NT2/D1 (cell line): ENCODE measurements around the gene VPS37C.

Source experiments
- DNase-seq: peaks from one replicate; pipeline ENCODE4 v3.0.0-alpha.2; 2011; ENCODE audit warnings: low read depth, low spot score
- H3K27me3 ChIP-seq: 2 replicates; pipeline ENCODE4 v1.6.0; 2011; ENCODE audit warnings: mild to moderate bottlenecking; ENCODE audit not compliant: insufficient read length, insufficient read depth
- H3K36me3 ChIP-seq: 2 replicates; pipeline ENCODE4 v1.6.1; 2011; ENCODE audit warnings: mild to moderate bottlenecking, low read length, mixed read lengths; ENCODE audit not compliant: insufficient read depth, insufficient read length
- H3K4me1 ChIP-seq: 2 replicates; pipeline ENCODE4 v1.5.1; 2011; ENCODE audit not compliant: insufficient read depth, insufficient read length
- H3K4me3 ChIP-seq: 2 replicates; pipeline ENCODE4 v1.5.1; 2011; ENCODE audit warnings: low read depth; ENCODE audit not compliant: insufficient read length
- H3K9ac ChIP-seq: 2 replicates; pipeline ENCODE4 v1.6.0; 2011; ENCODE audit warnings: low read depth; ENCODE audit not compliant: insufficient read length
- H3K9me3 ChIP-seq: 2 replicates; pipeline ENCODE4 v1.5.1; 2011; ENCODE audit warnings: mild to moderate bottlenecking, low read length; ENCODE audit not compliant: insufficient read depth
- SUZ12 ChIP-seq: IDR thresholded peaks from 2 replicates; pipeline ENCODE4 v1.6.1; 2011; ENCODE audit not compliant: insufficient read length, insufficient read depth; ENCODE audit errors: extremely low read depth
- YY1 ChIP-seq: IDR thresholded peaks from 2 replicates; pipeline ENCODE4 v1.6.1; 2011; ENCODE audit not compliant: insufficient read length, insufficient read depth
- ZNF274 ChIP-seq: IDR thresholded peaks from 2 replicates; pipeline ENCODE4 v1.6.1; 2011; ENCODE audit warnings: mild to moderate bottlenecking, low read depth, low read length

VPS37C gene

GRCh38 chr11:61129639-61130523 is 31.3 kb downstream of the VPS37C start:
- peak; percentile 92 for DNase-seq
- no peak overlapping the region for H3K4me3 ChIP-seq
- no peaks in the 10 kb centered on the region for H3K9me3 ChIP-seq
- H3K27me3 ChIP-seq: no peaks in the 10 kb centered on the region
- peaks cover 30% of the 10 kb centered on the region for H3K36me3 ChIP-seq
- peak overlapping the region; percentile 58 for H3K9ac ChIP-seq
- TF ChIP-seq ZNF274 (no peak), SUZ12 (no peak), YY1 (no peak)
- H3K4me1 ChIP-seq: peaks cover 24% of the 10 kb centered on the region

GRCh38 chr11:61128947-61129638 is 32.1 kb downstream of the VPS37C start:
- H3K9ac ChIP-seq: peak overlapping the region; percentile 58
- no peak overlapping the region for H3K4me3 ChIP-seq
- TF ChIP-seq YY1 (no peak), ZNF274 (no peak), SUZ12 (no peak)
- H3K27me3 ChIP-seq: no peaks in the 10 kb centered on the region
- H3K36me3 ChIP-seq: peaks cover 27% of the 10 kb centered on the region
- DNase-seq: no peak
- peaks cover 21% of the 10 kb centered on the region for H3K4me1 ChIP-seq
- no peaks in the 10 kb centered on the region for H3K9me3 ChIP-seq

GRCh38 chr11:61127991-61128390 is 33.2 kb downstream of the VPS37C start:
- Histone ChIP-seq H3K9me3 (no peaks in the 10 kb centered on the region), H3K4me1 (peaks cover 20% of the 10 kb centered on the region), H3K27me3 (no peaks in the 10 kb centered on the region), H3K36me3 (peaks cover 16% of the 10 kb centered on the region), H3K9ac (no peak overlapping the region), H3K4me3 (no peak overlapping the region)
- TF ChIP-seq SUZ12 (no peak), ZNF274 (no peak), YY1 (no peak)
- DNase-seq: no peak

- H3K36me3 ChIP-seq: peaks cover 5% of the 10 kb centered on the region
- TF ChIP-seq SUZ12: no peak
- no peak for TF ChIP-seq YY1
- no peak for TF ChIP-seq ZNF274
- no peaks in the 10 kb centered on the region for H3K27me3 ChIP-seq
- H3K4me3 ChIP-seq: no peak overlapping the region
- H3K9ac ChIP-seq: no peak overlapping the region
- H3K4me1 ChIP-seq: peaks cover 23% of the 10 kb centered on the region
- no peaks in the 10 kb centered on the region for H3K9me3 ChIP-seq
- DNase-seq: no peak
These were observed 35.0 kb downstream of the VPS37C start for GRCh38 chr11:61126256-61126655.

GRCh38 chr11:61125310-61125684 is 35.9 kb downstream of the VPS37C start:
- TF ChIP-seq YY1 (no peak), SUZ12 (no peak), ZNF274 (no peak)
- Histone ChIP-seq H3K4me1 (peaks cover 28% of the 10 kb centered on the region), H3K4me3 (no peak overlapping the region), H3K36me3 (no peaks in the 10 kb centered on the region), H3K27me3 (no peaks in the 10 kb centered on the region), H3K9ac (no peak overlapping the region), H3K9me3 (no peaks in the 10 kb centered on the region)
- no peak for DNase-seq

DNA sequence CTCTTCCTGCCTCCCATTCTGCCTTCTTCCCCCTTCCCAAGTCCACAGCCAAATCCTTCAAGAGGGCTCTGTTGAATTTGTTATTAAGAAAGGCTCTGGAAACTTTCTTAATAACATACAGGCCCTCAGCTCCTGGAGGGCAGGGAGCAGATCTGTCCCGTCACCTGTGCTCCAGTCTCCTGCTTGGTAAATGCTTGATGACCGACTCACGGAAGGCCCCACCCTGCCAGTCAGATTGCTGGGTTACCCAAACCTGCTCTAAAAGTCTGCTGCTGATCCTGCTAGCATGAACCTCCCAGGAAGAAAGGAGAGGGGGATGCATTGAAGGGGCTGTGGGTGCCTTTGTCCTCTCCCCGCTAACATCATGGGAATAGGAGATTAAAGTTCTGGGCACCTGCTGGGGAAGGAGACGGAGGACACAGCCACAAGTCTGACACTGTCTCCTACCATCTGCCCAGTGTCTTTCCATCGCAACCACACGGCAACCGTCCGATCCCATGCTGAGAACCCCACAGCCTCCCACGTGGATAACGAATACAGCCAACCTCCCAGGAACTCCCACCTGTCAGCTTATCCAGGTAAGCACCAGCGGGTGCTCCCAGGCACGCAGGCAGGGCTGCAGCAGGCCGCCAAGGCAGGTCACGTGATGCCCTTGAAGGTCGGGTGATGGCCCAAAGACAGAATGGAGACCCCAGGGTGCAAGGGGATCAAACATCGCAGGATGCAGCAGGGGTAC is 36.5 kb downstream of the VPS37C start:
- TF ChIP-seq ZNF274: no peak
- no peak for TF ChIP-seq YY1
- no peak for TF ChIP-seq SUZ12
- Histone ChIP-seq H3K9ac (no peak overlapping the region), H3K27me3 (no peaks in the 10 kb centered on the region), H3K36me3 (no peaks in the 10 kb centered on the region), H3K4me3 (no peak overlapping the region), H3K9me3 (no peaks in the 10 kb centered on the region), H3K4me1 (peaks cover 24% of the 10 kb centered on the region)
- no peak for DNase-seq

DNA sequence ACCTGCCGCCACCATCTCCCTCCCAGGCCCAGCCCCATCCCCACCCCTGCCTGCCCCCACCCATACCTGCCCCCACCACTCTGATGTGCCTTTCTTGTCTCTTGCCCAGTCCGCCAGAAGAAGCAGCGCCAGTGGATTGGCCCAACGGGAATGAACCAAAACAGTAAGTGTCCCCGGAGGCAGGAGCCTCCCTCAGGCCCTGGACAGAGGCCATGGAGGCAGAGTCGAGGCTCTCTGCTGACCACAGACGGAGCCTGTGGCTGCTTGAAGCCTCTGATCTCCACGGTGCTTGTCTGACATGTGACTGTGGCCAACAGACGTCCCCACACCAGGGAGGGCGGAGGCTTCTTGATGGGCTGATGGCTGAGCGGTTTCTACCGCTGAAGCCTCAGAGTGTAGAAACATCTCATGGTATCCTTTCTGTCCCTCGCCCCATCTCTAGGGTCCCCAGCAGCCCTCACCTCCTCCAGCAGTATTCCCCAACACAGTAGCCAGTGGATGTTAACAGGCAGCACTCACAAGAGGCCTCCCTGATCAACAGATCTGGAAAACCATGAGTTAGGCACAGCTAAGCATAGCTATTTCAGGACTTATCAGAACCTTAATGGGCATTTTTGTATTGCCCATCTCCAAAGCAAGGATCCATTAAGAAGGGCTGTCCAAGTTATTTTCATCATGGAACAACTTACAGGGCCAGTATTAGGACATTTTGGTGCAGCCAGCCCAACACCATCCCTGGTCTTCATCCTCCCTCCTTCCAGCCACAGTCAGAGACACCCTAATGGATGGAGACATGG is 37.3 kb downstream of the VPS37C start:
- H3K4me1 ChIP-seq: peaks cover 17% of the 10 kb centered on the region

More for the DNA sequence above, 37.3 kb downstream of the VPS37C start:
- H3K36me3 ChIP-seq: no peaks in the 10 kb centered on the region
- no peak for DNase-seq
- no peak overlapping the region for H3K4me3 ChIP-seq
- TF ChIP-seq SUZ12: no peak
- no peak for TF ChIP-seq YY1
- TF ChIP-seq ZNF274: no peak
- no peaks in the 10 kb centered on the region for H3K27me3 ChIP-seq
- H3K9ac ChIP-seq: no peak overlapping the region
- no peaks in the 10 kb centered on the region for H3K9me3 ChIP-seq
